ENCODE measurements around the gene CCKAR.
"Not testable (repeated sequence)": the region's sequence is repeated elsewhere in the genome, so short reads cannot be mapped to it uniquely, and the experiment has no call there.

The CCKAR gene

DNA sequence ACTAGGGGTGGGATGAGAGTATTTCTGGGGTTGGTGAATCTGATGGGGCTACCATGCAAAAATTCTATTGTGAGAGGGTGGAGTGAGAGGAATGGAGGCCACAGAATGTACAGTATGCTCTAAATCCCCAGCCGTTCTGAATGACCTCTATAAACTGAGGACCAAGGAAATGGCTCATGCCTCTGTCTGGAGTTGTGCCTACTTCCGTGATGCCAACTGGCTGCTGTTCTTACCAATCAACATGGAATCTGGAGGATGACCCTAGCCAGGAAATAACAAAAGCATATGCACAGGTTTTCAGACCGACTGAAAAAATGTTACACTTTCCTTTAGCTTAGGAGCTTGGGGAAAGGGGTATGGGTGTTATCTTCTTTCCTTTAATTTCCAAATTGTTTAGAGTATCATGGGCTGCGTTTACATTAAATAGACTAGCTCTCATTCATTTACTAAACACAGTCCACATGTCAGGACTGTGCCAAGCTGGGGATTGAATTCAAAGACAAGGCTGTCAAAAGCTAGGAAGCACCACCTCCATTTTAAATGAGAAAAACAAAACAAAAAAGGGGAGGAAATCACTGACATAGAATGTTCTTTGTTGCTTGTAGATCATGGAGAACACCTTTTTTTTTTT is 20.2 kb upstream of the CCKAR start:
- Mint-ChIP-seq H3K27ac (ENCODE audit: low read depth) (no peak overlapping the region), H3K4me3 (no peak overlapping the region), H3K4me1 (no peaks in the 10 kb centered on the region), H3K9me3 (no peaks in the 10 kb centered on the region), H3K27me3 (peaks cover 23% of the 10 kb centered on the region), H3K36me3 (ENCODE audit: insufficient read depth) (no peaks in the 10 kb centered on the region)
- no peak for DNase-seq (ENCODE audit: low spot score in 2 of 2)
- ATAC-seq (replicated peaks; ENCODE audit: extremely low read depth, poor library complexity, severe bottlenecking): no peak

DNA sequence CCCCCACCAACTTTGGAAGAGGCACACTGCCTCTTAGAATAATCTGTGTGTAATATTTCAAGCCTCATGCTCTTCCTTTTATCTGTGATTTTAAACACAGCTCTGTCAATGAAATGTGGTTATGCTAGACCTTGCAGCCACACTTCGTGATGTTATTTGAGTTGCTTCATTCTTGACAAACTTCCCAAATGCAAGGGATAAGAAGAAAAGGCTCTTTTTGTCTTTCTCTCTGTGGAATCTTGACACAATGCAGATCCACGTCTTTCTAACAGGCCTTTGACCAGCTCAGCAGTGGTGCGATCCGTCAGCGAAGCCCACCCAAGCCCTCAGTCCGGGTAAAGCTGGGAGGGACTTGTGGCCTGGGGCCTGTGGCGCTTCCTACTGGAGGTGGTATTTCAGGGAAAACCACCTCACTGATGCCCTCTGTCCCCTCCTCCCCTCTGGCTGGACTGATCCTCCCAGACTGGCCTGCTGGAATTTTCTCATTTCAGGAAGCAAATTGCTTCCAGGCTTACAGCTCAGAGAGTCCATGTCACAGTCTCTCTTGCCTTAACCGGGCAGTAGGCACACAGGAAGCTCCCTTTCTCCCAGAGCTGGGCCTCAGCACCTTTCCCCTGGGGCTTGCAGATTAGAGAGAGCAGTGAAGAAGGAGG is 19.5 kb upstream of the CCKAR start:
- H3K27ac Mint-ChIP-seq (ENCODE audit: low read depth): no peak overlapping the region
- no peaks in the 10 kb centered on the region for H3K9me3 Mint-ChIP-seq
- H3K36me3 Mint-ChIP-seq (ENCODE audit: insufficient read depth): no peaks in the 10 kb centered on the region
- ATAC-seq (replicated peaks; ENCODE audit: extremely low read depth, poor library complexity, severe bottlenecking): no peak
- no peaks in the 10 kb centered on the region for H3K4me1 Mint-ChIP-seq
- no peak for DNase-seq (ENCODE audit: low spot score in 2 of 2)
- H3K27me3 Mint-ChIP-seq: peaks cover 17% of the 10 kb centered on the region
- H3K4me3 Mint-ChIP-seq: no peak overlapping the region

DNA sequence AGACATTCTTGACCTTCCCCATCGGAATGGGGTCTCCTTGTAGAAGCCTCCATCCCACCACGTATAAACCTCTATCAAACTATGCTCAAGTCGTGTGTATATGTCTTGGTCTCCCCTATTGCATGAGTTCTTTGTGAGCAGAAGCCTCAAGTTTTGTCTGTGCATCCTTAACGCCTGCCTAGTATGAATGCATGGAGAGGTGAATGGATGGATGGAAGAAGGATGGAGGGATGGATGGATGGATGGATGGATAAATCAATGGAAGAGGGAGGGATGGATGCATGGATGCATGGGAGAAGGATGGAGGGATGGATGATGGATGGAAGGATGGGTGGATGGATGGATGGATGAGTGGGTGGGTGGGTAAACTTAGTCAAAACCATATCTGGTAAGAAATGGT is 17.0 kb upstream of the CCKAR start:
- H3K27me3 Mint-ChIP-seq: peaks cover 8% of the 10 kb centered on the region
- no peak overlapping the region for H3K4me3 Mint-ChIP-seq
- ATAC-seq (replicated peaks; ENCODE audit: extremely low read depth, poor library complexity, severe bottlenecking): no peak
- no peaks in the 10 kb centered on the region for H3K9me3 Mint-ChIP-seq
- H3K36me3 Mint-ChIP-seq (ENCODE audit: insufficient read depth): peaks cover 2% of the 10 kb centered on the region
- no peak overlapping the region for H3K27ac Mint-ChIP-seq (ENCODE audit: low read depth)
- H3K4me1 Mint-ChIP-seq: no peaks in the 10 kb centered on the region
- no peak for DNase-seq (ENCODE audit: low spot score in 2 of 2)

DNA sequence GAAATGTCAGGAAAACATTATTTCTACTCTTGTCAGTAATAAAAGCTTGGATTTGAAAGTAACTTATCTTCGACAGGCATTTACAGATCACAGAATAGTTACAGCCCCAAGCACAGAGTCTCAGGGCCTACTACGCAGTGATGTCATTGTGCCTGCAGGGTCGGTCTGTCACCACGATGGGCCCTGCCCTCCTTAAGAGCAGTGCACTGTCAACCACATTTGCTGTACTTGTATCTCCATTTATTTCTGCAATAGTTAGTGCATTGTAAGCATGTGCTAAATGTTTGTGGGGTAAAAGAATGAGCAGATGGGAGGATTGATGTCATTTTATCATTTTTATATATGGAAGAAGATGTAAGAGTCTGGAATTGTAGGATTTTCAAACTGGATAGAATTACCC is 13.6 kb upstream of the CCKAR start:
- ATAC-seq (replicated peaks; ENCODE audit: extremely low read depth, poor library complexity, severe bottlenecking) (no peak), DNase-seq (ENCODE audit: low spot score in 2 of 2) (no peak)
- Mint-ChIP-seq H3K4me1 (no peaks in the 10 kb centered on the region), H3K36me3 (ENCODE audit: insufficient read depth) (peaks cover 2% of the 10 kb centered on the region), H3K27me3 (peaks cover 26% of the 10 kb centered on the region), H3K27ac (ENCODE audit: low read depth) (no peak overlapping the region), H3K9me3 (no peaks in the 10 kb centered on the region), H3K4me3 (no peak overlapping the region)

DNA sequence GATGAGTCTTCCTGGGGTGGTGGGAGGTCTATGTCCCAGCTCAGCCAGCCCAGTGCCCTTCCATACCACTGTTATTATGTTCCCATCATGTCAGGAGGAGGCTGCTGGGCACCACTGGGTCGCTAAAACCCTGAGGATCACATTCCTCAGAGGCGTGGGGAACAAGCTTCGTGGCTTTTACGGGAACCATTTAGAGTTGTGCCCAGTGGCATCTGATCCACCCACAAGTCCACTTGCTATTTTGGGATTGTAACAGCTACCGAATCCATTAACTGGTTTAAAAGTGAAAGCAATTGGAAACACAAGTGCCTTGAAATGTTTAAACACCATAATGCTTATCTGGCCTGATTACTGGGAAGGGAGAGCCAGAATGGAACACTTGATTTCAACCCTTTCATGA is 13.1 kb upstream of the CCKAR start:
- H3K27me3 Mint-ChIP-seq: peaks cover 26% of the 10 kb centered on the region
- H3K27ac Mint-ChIP-seq (ENCODE audit: low read depth): no peak overlapping the region
- H3K4me1 Mint-ChIP-seq: no peaks in the 10 kb centered on the region
- ATAC-seq (replicated peaks; ENCODE audit: extremely low read depth, poor library complexity, severe bottlenecking): no peak
- no peak overlapping the region for H3K4me3 Mint-ChIP-seq
- no peaks in the 10 kb centered on the region for H3K9me3 Mint-ChIP-seq
- DNase-seq (ENCODE audit: low spot score in 2 of 2): no peak
- peaks cover 2% of the 10 kb centered on the region for H3K36me3 Mint-ChIP-seq (ENCODE audit: insufficient read depth)

DNA sequence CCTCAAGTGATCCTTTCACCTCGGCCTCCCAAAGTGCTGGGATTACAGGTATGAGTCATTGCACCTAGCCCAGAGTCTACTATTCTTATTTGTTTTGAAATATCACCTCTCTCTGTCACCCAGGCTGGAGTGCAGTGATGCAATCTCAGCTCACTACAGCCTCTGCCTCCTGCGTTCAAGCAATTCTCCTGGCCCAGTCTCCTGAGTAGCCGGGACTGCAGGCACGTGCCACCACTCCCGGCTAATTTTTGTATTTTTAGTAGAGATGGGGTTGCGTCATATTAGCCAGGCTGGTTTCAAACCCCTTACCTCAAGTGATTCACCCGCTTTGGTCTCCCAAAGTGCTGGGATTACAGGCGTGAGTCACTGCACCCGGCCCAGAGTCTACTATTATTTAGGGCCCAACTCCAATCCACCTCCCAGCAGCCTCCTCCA is 10.3 kb upstream of the CCKAR start:
- not testable (repeated sequence) for H3K4me1 Mint-ChIP-seq; H3K4me3 Mint-ChIP-seq; H3K9me3 Mint-ChIP-seq; DNase-seq (ENCODE audit: low spot score in 2 of 2); H3K27ac Mint-ChIP-seq (ENCODE audit: low read depth); ATAC-seq (replicated peaks; ENCODE audit: extremely low read depth, poor library complexity, severe bottlenecking); H3K36me3 Mint-ChIP-seq (ENCODE audit: insufficient read depth)
- peaks cover 35% of the 10 kb centered on the region for H3K27me3 Mint-ChIP-seq

DNA sequence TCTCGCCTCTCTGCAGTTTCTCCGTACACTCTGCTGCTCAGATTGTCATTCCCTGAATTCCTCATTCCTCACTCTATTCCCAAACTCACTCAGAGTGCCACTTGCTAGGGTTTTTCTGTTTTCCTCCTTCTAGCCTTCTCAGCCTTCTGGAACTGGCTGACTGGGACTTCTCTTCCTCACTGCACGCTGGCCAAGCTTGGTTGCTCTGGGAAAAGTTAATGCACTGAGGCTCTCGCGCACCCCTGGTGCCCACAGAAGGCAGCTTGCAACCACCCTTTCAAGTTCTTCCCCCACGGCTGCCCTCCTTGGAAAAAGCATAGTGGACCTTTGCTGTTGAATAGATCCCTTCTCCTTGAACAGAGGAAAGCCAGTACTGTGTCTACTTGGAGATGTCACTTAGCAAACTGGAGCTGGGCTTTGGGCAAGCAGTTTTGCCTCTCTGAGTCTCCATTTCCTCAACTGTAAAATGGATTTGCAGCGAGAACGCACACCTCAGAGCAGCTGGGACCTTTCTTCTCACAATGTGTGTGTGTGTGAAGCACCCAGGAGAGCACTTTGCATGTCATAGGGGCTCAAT is 6.0 kb upstream of the CCKAR start:
- H3K36me3 Mint-ChIP-seq (ENCODE audit: insufficient read depth): no peaks in the 10 kb centered on the region
- ATAC-seq (replicated peaks; ENCODE audit: extremely low read depth, poor library complexity, severe bottlenecking): no peak
- H3K4me3 Mint-ChIP-seq: no peak overlapping the region
- DNase-seq (ENCODE audit: low spot score in 2 of 2): no peak
- no peak overlapping the region for H3K27ac Mint-ChIP-seq (ENCODE audit: low read depth)
- peaks cover 54% of the 10 kb centered on the region for H3K27me3 Mint-ChIP-seq
- H3K4me1 Mint-ChIP-seq: no peaks in the 10 kb centered on the region
- no peaks in the 10 kb centered on the region for H3K9me3 Mint-ChIP-seq

DNA sequence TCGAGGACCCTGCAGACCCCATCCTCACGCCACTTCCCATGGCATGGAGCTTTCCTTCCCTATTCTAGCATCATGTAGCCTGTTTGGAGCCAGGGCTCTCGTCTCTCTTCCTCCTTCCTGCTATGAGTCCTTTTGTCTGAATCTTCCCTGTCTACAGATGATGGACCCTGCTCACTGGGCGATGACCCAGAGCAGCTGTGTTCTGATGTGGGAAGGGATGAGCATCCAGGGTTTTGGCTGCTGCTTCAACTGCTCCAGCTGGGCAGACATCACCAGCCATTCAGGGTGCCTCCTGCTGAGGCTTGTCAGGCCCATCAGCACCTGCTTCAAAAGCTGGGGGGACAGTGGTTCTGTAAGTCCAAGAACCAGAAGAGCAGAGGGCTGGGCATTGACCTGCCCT is 3.2 kb upstream of the CCKAR start:
- H3K27me3 Mint-ChIP-seq: peaks cover 49% of the 10 kb centered on the region
- no peak overlapping the region for H3K27ac Mint-ChIP-seq (ENCODE audit: low read depth)
- no peak for DNase-seq (ENCODE audit: low spot score in 2 of 2)
- H3K9me3 Mint-ChIP-seq: no peaks in the 10 kb centered on the region
- H3K36me3 Mint-ChIP-seq (ENCODE audit: insufficient read depth): no peaks in the 10 kb centered on the region
- no peak for ATAC-seq (replicated peaks; ENCODE audit: extremely low read depth, poor library complexity, severe bottlenecking)
- no peak overlapping the region for H3K4me3 Mint-ChIP-seq
- H3K4me1 Mint-ChIP-seq: no peaks in the 10 kb centered on the region

DNA sequence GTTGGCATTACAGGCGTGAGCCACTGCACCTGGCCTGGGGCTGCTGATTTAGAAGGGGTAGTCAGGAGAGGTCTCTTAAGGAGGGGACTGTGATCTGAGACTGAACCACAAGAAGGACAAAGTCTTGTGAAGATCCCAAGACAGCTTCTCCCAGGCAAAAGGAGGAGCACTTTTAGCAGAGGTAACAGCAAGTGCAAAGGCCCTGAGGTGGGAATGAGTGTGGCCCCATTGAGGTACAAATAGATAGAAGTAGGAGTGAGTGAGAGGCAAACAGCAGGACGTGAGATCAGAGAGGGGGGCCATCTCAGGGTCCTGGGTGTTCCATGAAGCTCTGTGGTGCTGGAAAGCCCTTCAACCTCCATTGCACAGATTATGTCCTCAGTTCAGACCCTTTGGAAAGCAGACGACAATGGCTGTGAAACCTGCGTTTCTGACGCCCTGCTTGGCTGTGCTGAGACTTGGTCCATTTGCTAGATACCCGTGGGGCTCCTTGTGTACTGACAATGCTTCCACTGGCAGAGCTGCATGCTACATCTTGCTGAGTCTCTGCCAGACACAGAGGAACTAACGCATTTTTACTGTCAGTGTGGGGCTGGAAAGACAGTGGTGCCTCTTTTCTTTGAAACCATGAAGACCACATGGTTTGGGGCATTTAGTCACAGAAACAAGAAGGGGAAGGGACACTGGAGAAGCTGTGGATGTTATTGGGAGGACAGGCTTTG is 1.3 kb upstream of the CCKAR start:
- DNase-seq (ENCODE audit: low spot score in 2 of 2): no peak
- H3K4me3 Mint-ChIP-seq: no peak overlapping the region
- no peak overlapping the region for H3K27ac Mint-ChIP-seq (ENCODE audit: low read depth)
- H3K9me3 Mint-ChIP-seq: no peaks in the 10 kb centered on the region
- H3K27me3 Mint-ChIP-seq: peaks cover 57% of the 10 kb centered on the region
- no peak for ATAC-seq (replicated peaks; ENCODE audit: extremely low read depth, poor library complexity, severe bottlenecking)
- no peaks in the 10 kb centered on the region for H3K36me3 Mint-ChIP-seq (ENCODE audit: insufficient read depth)
- no peaks in the 10 kb centered on the region for H3K4me1 Mint-ChIP-seq

DNA sequence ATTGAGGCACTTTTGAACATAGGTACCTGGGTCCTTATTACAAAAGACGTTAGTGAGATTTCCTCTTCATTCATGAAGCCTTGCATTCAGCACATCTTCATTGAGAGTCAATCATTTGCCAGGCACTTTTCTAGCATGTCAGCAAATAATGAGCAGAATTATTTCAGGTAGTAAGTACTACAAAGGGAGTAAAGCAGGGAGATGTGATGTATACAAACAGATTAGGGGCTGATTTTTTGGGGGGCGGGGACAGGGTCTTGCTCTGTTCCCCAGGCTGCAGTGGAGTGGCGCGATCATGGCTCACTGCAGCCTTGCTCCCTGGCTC is 638 bp upstream of the CCKAR start:
- no peaks in the 10 kb centered on the region for H3K36me3 Mint-ChIP-seq (ENCODE audit: insufficient read depth)
- no peak for ATAC-seq (replicated peaks; ENCODE audit: extremely low read depth, poor library complexity, severe bottlenecking)
- no peak overlapping the region for H3K4me3 Mint-ChIP-seq
- peaks cover 50% of the 10 kb centered on the region for H3K27me3 Mint-ChIP-seq
- no peaks in the 10 kb centered on the region for H3K9me3 Mint-ChIP-seq
- H3K27ac Mint-ChIP-seq (ENCODE audit: low read depth): no peak overlapping the region
- DNase-seq (ENCODE audit: low spot score in 2 of 2): no peak
- no peaks in the 10 kb centered on the region for H3K4me1 Mint-ChIP-seq

DNA sequence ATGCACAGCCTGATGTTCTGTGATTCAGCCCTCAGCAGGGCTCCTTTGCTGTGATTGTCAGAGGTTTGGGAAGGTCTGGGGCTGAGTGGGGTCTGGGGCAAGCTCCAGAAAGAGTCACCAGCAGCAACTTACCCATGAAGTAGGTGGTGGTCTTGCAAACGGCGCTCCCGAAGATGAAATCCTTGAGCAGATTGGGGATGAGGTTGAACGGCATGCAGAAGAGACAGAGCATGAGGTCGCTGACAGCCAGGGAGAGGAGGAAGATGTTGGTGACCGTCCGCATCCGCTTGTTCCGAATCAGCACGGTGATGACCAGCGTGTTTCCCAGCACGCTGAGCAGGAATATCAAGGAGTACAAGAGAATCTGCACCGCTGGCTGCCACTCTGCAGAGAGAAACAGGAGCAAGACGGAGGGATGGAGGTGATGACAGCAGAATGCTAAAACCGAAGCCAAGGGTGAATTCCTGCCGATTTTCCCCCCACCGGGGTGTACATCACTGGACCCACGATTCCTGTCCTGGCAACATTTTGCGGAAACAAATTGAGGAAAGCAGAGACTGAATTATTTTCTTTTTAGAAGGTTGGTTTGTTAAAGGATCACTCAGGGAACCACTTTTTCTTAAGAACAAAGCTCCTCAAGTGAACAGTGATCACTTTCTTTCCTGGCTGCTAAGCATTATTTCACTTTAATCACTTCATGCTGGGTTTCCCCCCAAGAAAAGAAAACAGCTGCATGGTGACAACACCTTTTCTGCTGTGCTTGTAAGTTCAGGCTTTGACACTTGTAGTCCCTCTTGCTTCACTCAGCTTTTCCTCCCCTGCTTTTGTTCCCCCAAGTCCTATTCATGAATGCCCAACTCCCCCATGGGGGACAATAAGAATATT is 941 bp downstream of the CCKAR start:
- H3K36me3 Mint-ChIP-seq (ENCODE audit: insufficient read depth): no peaks in the 10 kb centered on the region
- H3K9me3 Mint-ChIP-seq: no peaks in the 10 kb centered on the region
- H3K4me3 Mint-ChIP-seq: no peak overlapping the region
- no peak for ATAC-seq (replicated peaks; ENCODE audit: extremely low read depth, poor library complexity, severe bottlenecking)
- no peak overlapping the region for H3K27ac Mint-ChIP-seq (ENCODE audit: low read depth)
- no peaks in the 10 kb centered on the region for H3K4me1 Mint-ChIP-seq
- no peak for DNase-seq (ENCODE audit: low spot score in 2 of 2)
- H3K27me3 Mint-ChIP-seq: peaks cover 36% of the 10 kb centered on the region

DNA sequence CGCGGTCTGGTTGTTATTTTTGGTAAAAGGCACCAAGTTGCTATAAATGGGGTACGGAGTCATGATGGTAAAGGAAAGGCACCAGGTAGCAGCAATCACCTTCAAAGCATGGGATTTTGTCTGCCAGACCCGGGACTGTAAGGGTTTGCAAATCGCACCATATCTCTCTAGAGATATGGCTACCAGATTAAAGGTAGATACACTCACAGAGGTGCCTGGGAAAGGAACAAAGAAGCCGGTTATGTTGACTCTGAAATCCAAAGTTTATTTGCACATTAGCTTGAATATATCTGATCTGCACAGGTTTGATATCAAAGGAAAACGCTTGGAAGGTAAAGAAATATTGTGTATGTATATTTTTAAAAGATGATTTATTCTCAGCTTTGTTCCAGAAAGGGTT is 4.6 kb downstream of the CCKAR start:
- H3K36me3 Mint-ChIP-seq (ENCODE audit: insufficient read depth): no peaks in the 10 kb centered on the region
- no peak overlapping the region for H3K27ac Mint-ChIP-seq (ENCODE audit: low read depth)
- no peak for ATAC-seq (replicated peaks; ENCODE audit: extremely low read depth, poor library complexity, severe bottlenecking)
- no peaks in the 10 kb centered on the region for H3K9me3 Mint-ChIP-seq
- no peaks in the 10 kb centered on the region for H3K4me1 Mint-ChIP-seq
- no peak overlapping the region for H3K4me3 Mint-ChIP-seq
- peaks cover 18% of the 10 kb centered on the region for H3K27me3 Mint-ChIP-seq
- no peak for DNase-seq (ENCODE audit: low spot score in 2 of 2)

Measured in central memory CD8-positive, alpha-beta T cell (primary cell).